HG02588 (cell line): ENCODE data around the gene OR10G4.
"Not testable (repeated sequence)": the region's sequence is repeated elsewhere in the genome, so short reads cannot be mapped to it uniquely, and the experiment has no call there.

Experiments
- ATAC-seq: cut with Tn5 transposase; IDR thresholded peaks from one replicate; pipeline ENCODE4 v1.9.1; 2021; ENCODE audit warnings: mild to moderate bottlenecking, moderate library complexity; ENCODE audit not compliant: unreplicated experiment

The OR10G4 gene

DNA sequence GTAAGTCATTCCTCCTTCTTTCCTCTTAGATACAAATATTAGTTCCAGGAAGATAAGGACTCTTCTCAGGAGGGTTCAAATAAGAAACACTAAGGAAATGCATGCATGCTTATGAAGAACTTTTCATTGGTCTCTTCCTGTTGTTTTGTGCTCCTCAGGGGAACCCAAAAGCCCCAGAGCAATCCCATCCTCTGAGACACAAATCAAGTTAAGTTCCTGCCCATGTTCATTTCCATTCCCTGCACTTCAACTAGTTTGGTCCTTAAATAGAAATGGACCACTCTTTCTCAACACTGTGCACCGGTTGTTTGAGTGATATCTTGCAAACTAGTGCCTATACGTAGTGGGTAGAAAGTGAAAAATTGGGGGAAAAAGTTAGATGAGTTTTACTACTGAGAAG is at the start of gene OR10G4:
Gene OR10G4 (plus strand): TSS at position 301 of the 400 bp plus-strand sequence. CDS start 2,578 bp downstream, outside the sequence.
- no peak for ATAC-seq

- ATAC-seq = no peak
Observed at GRCh38 chr11:123973816-123974215, 39.0 kb upstream of the OR10G4 start.

GRCh38 chr11:123976770-123977560 is 35.8 kb upstream of the OR10G4 start:
- no peak for ATAC-seq

DNA sequence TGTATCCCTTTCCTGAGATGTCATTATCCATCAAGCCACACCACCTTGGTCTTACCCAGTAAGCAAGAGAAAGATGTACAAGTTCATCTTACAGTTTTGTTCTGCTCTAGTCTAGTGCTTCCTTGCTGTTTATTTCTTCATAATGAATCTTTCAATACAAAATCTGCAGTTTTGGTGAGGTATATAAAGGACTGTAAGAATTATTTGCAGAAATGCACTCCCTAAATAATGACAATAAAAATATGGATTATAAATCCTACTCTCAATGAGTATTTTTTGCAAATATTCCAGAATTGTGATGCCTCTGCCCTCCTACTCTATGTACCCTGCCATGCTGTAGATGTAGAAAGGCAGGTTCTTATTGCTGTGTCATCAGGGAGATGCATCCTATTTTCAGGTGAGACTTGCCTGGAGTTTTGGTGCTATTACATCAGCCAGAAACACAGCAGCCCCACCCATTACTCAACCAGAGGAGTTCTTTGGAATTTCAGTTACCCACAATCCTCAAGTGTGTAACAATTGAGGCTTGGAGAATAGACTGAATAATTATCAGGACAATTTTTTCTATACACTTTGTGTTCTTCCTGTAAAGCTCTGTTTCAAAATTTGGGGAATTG is 35.0 kb upstream of the OR10G4 start, which contains the start of gene OR10S1:
Gene OR10S1 (minus strand): TSS at position 51 of the 617 bp plus-strand sequence. CDS start 117 bp downstream, outside the sequence.
- no peak for ATAC-seq

- ATAC-seq = no peak
Observed at GRCh38 chr11:123979311-123979710, 33.5 kb upstream of the OR10G4 start.

DNA sequence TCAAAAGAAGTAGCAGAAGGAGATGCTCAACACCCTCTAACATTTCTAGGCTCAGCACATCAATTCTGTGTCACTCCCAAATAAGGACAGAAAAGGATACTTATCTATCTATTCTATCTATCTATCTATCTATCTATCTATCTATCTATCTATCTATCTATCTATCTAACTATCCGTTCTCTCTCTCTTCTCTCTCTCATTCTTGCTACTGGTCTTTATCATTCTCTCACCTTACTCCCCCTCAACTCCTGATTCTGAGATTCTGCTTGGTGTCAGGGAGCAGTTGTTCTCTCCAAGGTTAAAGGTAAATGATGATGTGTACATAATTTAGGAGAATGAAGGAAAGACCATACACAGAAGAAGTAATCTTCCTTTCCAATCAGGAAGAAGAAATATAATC is 17.7 kb upstream of the OR10G4 start, which contains the start of gene OR10G6:
Gene OR10G6 (minus strand): TSS at position 43 of the 400 bp plus-strand sequence. CDS start 0 bp downstream, at position 43.
- ATAC-seq = no peak

GRCh38 chr11:124015837-124016236 is 3.0 kb downstream of the OR10G4 start:
- not testable (repeated sequence) for ATAC-seq

DNA sequence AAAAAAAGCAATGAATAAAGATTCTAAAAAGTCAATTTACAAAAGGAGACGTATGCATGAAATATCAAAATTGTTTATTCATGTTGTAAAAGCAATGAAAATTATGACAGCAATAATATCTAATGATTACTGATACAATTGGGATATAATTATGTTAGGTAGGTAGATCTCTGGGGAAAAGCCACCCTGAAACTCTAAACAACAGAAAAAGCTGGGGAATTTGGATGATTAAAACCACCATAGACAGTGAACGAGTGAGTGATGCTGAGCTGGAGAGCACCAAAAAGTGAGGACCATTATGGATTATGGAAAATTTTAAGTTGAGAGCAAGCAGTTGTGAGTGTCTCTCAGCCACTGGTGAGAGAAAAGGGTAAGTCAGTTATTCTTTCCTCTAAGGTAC is 13.7 kb downstream of the OR10G4 start, which contains the start of gene OR10G8:
Gene OR10G8 (plus strand): TSS at position 301 of the 400 bp plus-strand sequence. CDS start 2,825 bp downstream, outside the sequence.
- no peak for ATAC-seq

GRCh38 chr11:124036666-124037065 is 23.9 kb downstream of the OR10G4 start:
- ATAC-seq = no peak

DNA sequence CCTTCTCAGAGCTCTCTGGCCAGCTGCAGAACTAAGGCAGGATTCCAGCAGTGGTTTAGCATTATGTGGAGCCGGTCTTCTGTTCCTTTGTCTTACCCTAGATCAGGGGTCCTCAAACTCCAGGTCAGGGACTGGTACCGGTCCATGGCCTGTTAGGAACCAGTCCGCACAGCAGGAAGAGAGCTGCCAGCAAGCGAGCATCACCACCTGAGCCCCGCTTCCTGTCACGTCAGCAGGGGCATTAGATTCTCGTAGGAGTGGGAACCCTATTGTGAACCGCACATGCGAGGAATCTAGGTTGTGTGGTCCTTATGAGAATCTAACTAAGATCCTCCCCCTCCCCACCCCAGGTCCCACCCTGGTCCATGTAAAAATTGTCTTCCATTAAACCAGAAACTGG is 26.8 kb downstream of the OR10G4 start:
- no peak for ATAC-seq

DNA sequence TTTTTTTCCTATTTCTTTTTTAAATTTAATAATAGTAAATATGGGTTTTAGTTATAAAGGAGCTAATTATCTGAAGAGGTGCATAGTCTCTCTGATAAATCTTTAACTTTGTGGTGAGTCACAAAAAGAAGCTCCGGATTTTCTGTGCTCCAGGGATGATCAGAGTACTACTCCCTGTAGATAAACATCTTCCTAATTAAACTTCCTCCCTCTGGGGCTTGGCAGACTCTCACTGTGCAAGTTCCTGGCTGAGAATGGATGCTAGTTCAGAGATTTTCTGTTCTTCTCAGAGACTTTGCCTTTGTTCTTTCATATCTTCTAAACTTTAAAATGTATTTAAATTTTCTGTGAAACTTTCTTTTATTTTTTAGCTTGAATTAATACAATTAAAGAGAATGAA is 28.5 kb downstream of the OR10G4 start, which contains the start of gene OR10G7:
Gene OR10G7 (minus strand): TSS at position 72 of the 400 bp plus-strand sequence. CDS start 2,324 bp downstream, outside the sequence.
- ATAC-seq = no peak

DNA sequence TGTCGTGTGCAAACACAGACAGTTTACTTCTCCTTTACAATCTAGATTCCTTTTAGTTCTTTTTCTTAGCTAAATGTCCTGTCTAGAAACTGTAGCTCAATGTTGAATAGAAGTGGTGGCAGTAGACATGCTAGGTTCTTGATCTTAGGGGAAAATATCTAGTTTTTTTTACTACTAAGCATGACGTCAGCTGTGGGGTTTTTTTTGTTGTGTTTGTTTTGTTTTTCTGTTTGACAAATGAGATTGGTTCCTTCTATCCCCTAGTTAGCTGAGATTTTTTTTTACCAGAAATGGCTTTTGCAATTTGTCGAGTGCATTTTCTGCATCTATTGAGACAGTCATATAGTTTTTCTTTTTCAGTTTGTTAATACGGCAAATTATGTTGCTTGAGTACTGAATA is 30.6 kb downstream of the OR10G4 start:
- ATAC-seq = no peak

GRCh38 chr11:124050748-124051147 is 38.0 kb downstream of the OR10G4 start:
- no peak for ATAC-seq

DNA sequence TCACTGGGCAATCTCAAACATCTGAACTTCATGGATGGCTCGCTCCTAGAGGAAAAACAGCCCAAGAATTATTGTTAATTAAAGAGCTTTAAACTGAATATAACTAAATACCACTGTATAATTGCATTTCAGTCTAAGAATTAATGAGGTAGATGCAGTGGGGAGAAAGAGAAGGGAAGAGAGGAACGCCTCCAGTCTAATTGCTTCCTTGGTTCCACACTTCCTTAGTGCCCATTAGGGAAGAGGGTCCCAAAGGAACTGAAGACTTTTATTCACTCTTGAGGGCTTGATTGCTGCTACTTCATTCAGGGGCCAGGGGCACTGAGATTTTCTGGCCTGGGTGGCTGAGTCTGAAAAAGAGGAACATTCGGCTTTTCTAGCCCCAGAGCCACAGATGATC is 40.2 kb downstream of the OR10G4 start:
- no peak for ATAC-seq
